B cell (primary cell): ENCODE measurements around the gene CXXC1. TPM values are rescaled to one million over a fixed set of nuclear protein-coding genes. Genes with fewer than 3 reads are reported as not detected.

ENCODE experiments used
- ATAC-seq: fragments of 200-7000 bp; cut with Tn5 transposase; one replicate; pipeline ENCODE4 v1.10.0; 2021; ENCODE audit warnings: low read depth, mild to moderate bottlenecking, moderate number of reproducible peaks, moderate library complexity
- CTCF ChIA-PET: fragments of 350-600 bp; sonication (Branson Sonifier 250); formaldehyde crosslinking; loops from one replicate; lab custom pipeline; 2021; ENCODE audit warnings: antibody characterized with exemption, inconsistent platforms; lab: Charles Lee
- POLR2A ChIA-PET: fragments of 350-600 bp; sonication (Branson Sonifier 250); formaldehyde crosslinking; loops from one replicate; lab custom pipeline; 2021; ENCODE audit warnings: antibody characterized with exemption; lab: Charles Lee
- DNase-seq: peaks from one replicate; pipeline ENCODE4 v3.0.0; 2013
- H2AFZ ChIP-seq: 2 replicates; pipeline ENCODE4 v1.6.1; 2012; ENCODE audit warnings: mild to moderate bottlenecking, low read depth, low read length; ENCODE audit not compliant: insufficient read depth, poor library complexity, severe bottlenecking
- H3K27ac ChIP-seq, 2 donors: 1 replicate in 1 of 2; 2 replicates in 1 of 2; pipeline ENCODE4 v1.5.1; 2012 to 2013; ENCODE audit warnings: low read length in 2 of 2, mild to moderate bottlenecking in 2 of 2, moderate library complexity in 1 of 2
- H3K27me3 ChIP-seq, 4 experiments: fragments of 200-600 bp in 1 of 4; sonication (generic) in 1 of 4; replicated peaks in 1 of 4; 1 replicate in 2 of 4; 2 replicates in 2 of 4; pipeline versions ENCODE4 v1.6.1 to v1.7.0; 2013 to 2016; ENCODE audit warnings: low read length in 3 of 4, mild to moderate bottlenecking in 2 of 4, mixed read lengths in 1 of 4, moderate library complexity in 1 of 4; ENCODE audit not compliant: insufficient read depth in 4 of 4, control insufficient read depth in 3 of 4; ENCODE audit errors: control extremely low read depth in 1 of 4
- H3K36me3 ChIP-seq, 2 experiments: replicated peaks in 1 of 2; 1 replicate in 1 of 2; 2 replicates in 1 of 2; pipeline versions ENCODE4 v1.6.1 to v1.7.1; 2013; ENCODE audit warnings: low read length in 1 of 2; ENCODE audit not compliant: insufficient read depth in 2 of 2, control insufficient read depth in 1 of 2; ENCODE audit errors: control extremely low read depth in 1 of 2, extremely low read depth in 1 of 2
- H3K4me1 ChIP-seq, 2 donors: fragments of 200-600 bp in 1 of 2; sonication (generic) in 1 of 2; 1 replicate in 1 of 2; 2 replicates in 1 of 2; pipeline versions ENCODE4 v1.5.1 to v1.6.1; 2013 to 2017; ENCODE audit warnings: low read length in 2 of 2; ENCODE audit not compliant: control insufficient read depth in 2 of 2, insufficient read depth in 2 of 2
- H3K4me2 ChIP-seq: replicated peaks from 2 replicates; pipeline ENCODE3; 2012; ENCODE audit warnings: mild to moderate bottlenecking, low read depth, low read length; ENCODE audit not compliant: poor library complexity, severe bottlenecking
- H3K4me3 ChIP-seq, 5 experiments: fragments of 200-600 bp in 1 of 5; sonication (generic) in 1 of 5; 1 replicate in 3 of 5; 2 replicates in 2 of 5; pipeline versions ENCODE4 v1.5.1 to v1.7.0; 2011 to 2016; ENCODE audit warnings: low read length in 4 of 5, mild to moderate bottlenecking in 4 of 5, low read depth in 2 of 5, control low read depth in 1 of 5, moderate library complexity in 1 of 5; ENCODE audit not compliant: insufficient read depth in 1 of 5; ENCODE audit errors: control extremely low read depth in 1 of 5, extremely low read depth in 1 of 5
- H3K79me2 ChIP-seq: fragments of 200-600 bp; sonication (generic); one replicate; pipeline ENCODE4 v1.6.0; 2016; ENCODE audit warnings: low read length; ENCODE audit not compliant: control insufficient read depth, insufficient read depth
- H3K9ac ChIP-seq: fragments of 200-600 bp; sonication (generic); 2 replicates; pipeline ENCODE4 v1.6.1; 2017; ENCODE audit warnings: mild to moderate bottlenecking, low read length, moderate library complexity
- H3K9me3 ChIP-seq, 3 donors: one replicate each; pipeline versions ENCODE4 v1.6.1 to v1.7.1; 2013; ENCODE audit warnings: low read length in 2 of 3; ENCODE audit not compliant: control insufficient read depth in 2 of 3, insufficient read depth in 1 of 3; ENCODE audit errors: control extremely low read depth in 1 of 3
- H4K20me1 ChIP-seq: 2 replicates; pipeline ENCODE4 v1.6.0; 2012; ENCODE audit warnings: mild to moderate bottlenecking, low read length; ENCODE audit not compliant: insufficient read depth, control insufficient read depth, poor library complexity, severe bottlenecking
- H3K27ac Mint-ChIP-seq: one replicate; pipeline ENCODE4 v1.8.0; 2021; ENCODE audit warnings: mixed read lengths
- H3K27me3 Mint-ChIP-seq: one replicate; pipeline ENCODE4 v1.8.0; 2021; ENCODE audit warnings: mixed read lengths
- H3K4me1 Mint-ChIP-seq: one replicate; pipeline ENCODE4 v1.8.0; 2021; ENCODE audit warnings: mixed read lengths
- H3K4me3 Mint-ChIP-seq: one replicate; pipeline ENCODE4 v1.8.0; 2021; ENCODE audit warnings: mixed read lengths
- H3K9me3 Mint-ChIP-seq: one replicate; pipeline ENCODE4 v1.8.0; 2022; ENCODE audit warnings: mixed read lengths; ENCODE audit not compliant: insufficient read depth
- CTCF ChIP-seq: fragments of 200-600 bp; IDR thresholded peaks from one replicate; pipeline ENCODE4 v1.8.0; 2022; ENCODE audit warnings: antibody characterized with exemption, mild to moderate bottlenecking
- EZH2 ChIP-seq: IDR thresholded peaks from 2 replicates; pipeline ENCODE4 v1.6.1; 2012; ENCODE audit warnings: borderline replicate concordance, low read depth, mild to moderate bottlenecking, moderate library complexity, low read length; ENCODE audit not compliant: insufficient read depth, poor library complexity, severe bottlenecking
- WGBS: methylation state at CpG from one replicate; pipeline ENCODE4 v1.1.5; 2013; ENCODE audit warnings: missing lambda C conversion rate; ENCODE audit not compliant: insufficient coverage; 5-methylcytosine and 5-hydroxymethylcytosine counted together
- intact Hi-C: fragments of 100-400 bp; cut with micrococcal nuclease; formaldehyde crosslinking; loops from one replicate; pipeline ENCODE4 v1.10.0; 2022
- polyA plus RNA-seq: library from polyadenylated mRNA; depleted of rRNA; stranded (reverse); fragments of >200 nt; gene quantifications from 2 replicates; pipeline ENCODE4 v1.2.3, GENCODE V29; 2012
- total RNA-seq, 2 donors: library from RNA; stranded (reverse); fragments of 120-200 nt in 1 of 2; gene quantifications; 1 replicate in 1 of 2; 2 replicates in 1 of 2; pipeline versions ENCODE4 v1.2.3 to v1.2.4, GENCODE V29; 2013 to 2022

CXXC1 gene
- total and polyA plus RNA-seq, 2 donors (not counting 1 experiment from before 2014, with no cell fraction given): 157 to 306 TPM

GRCh38 chr18:50275503-50276036 lies 11.9 kb downstream of the CXXC1 start:
- no peaks in the 10 kb centered on the region for H3K27me3 Mint-ChIP-seq
- no peak for DNase-seq
- CTCF ChIA-PET: no interaction called here
- peaks cover 16% of the 10 kb centered on the region for H3K4me1 Mint-ChIP-seq
- Histone ChIP-seq H3K9me3 (no peaks in the 10 kb centered on the region), H4K20me1 (peaks cover 36% of the 10 kb centered on the region), H2AFZ (no peak overlapping the region), H3K4me3 (no peak overlapping the region), H3K36me3 (peaks cover 2 to 80% of the 10 kb centered on the region in 2 experiments), H3K27ac (no peak overlapping the region), H3K4me1 (peaks cover 16 to 18% of the 10 kb centered on the region in 2 donors), H3K4me2 (no peak overlapping the region), H3K27me3 (no peaks in the 10 kb centered on the region), H3K9ac (no peak overlapping the region), H3K79me2 (peaks cover 41% of the 10 kb centered on the region)
- H3K27ac Mint-ChIP-seq: no peak overlapping the region
- no peaks in the 10 kb centered on the region for H3K9me3 Mint-ChIP-seq
- no peak for TF ChIP-seq EZH2
- TF ChIP-seq CTCF: no peak
- H3K4me3 Mint-ChIP-seq: no peak overlapping the region
- intact Hi-C loops: no loop called here
- WGBS: 98% methylated on average over 17 of the region's 19 CpGs
- ATAC-seq: no peak
- POLR2A ChIA-PET: no interaction called here

GRCh38 chr18:50274941-50275340 lies 12.6 kb downstream of the CXXC1 start:
- ChIA-PET POLR2A (no interaction called here), CTCF (interaction anchor here (1.4 kb wide), 1 partner anchor 82 kb away, joined by 5 read pairs; no protein-coding TSS in a partner anchor)
- DNase-seq (no peak), ATAC-seq (no peak)
- Histone ChIP-seq H3K9me3 (no peaks in the 10 kb centered on the region), H2AFZ (no peak overlapping the region), H4K20me1 (peaks cover 30% of the 10 kb centered on the region), H3K4me1 (peaks cover 10 to 11% of the 10 kb centered on the region in 2 donors), H3K27ac (no peak overlapping the region), H3K36me3 (peaks cover 2 to 85% of the 10 kb centered on the region in 2 experiments), H3K4me2 (no peak overlapping the region), H3K9ac (no peak overlapping the region), H3K4me3 (no peak overlapping the region), H3K27me3 (no peaks in the 10 kb centered on the region), H3K79me2 (peaks cover 35% of the 10 kb centered on the region)
- no peak overlapping the region for H3K27ac Mint-ChIP-seq
- intact Hi-C loops: no loop called here
- peaks cover 9% of the 10 kb centered on the region for H3K4me1 Mint-ChIP-seq
- H3K4me3 Mint-ChIP-seq: no peak overlapping the region
- H3K27me3 Mint-ChIP-seq: no peaks in the 10 kb centered on the region
- H3K9me3 Mint-ChIP-seq: no peaks in the 10 kb centered on the region
- no peak for TF ChIP-seq CTCF
- no peak for TF ChIP-seq EZH2
- 100% methylated on average over 6 of the region's 10 CpGs for WGBS
